Measurements from ENCODE around the gene ABCF2.
A peak's percentile ranks its signal among the peaks of the same experiment; 100 is the strongest.

The ABCF2 gene

GRCh38 chr7:151251689-151252560 lies 24.9 kb upstream of the ABCF2 start:
- Histone ChIP-seq H3K27me3 (ENCODE audit: low read depth, low read length) (no peaks in the 10 kb centered on the region), H3K4me1 (ENCODE audit: control insufficient read depth in 1 of 2, insufficient read depth in 2 of 2, low read length in 2 of 2) (peaks cover 0 to 46% of the 10 kb centered on the region in 2 donors), H3K9me3 (ENCODE audit: control insufficient read depth in 1 of 2, low read length in 2 of 2) (no peaks in the 10 kb centered on the region), H3K4me3 (ENCODE audit: low read depth in 1 of 2, low read length in 2 of 2) (peak overlapping the region; percentile 49 to 64), H3K36me3 (ENCODE audit: control insufficient read depth in 1 of 2, insufficient read depth in 2 of 2, low read length in 2 of 2) (no peaks in the 10 kb centered on the region), H3K27ac (ENCODE audit: low read length) (peak overlapping the region; percentile 82)

GRCh38 chr7:151251328-151251688 lies 24.3 kb upstream of the ABCF2 start:
- peaks cover 3 to 52% of the 10 kb centered on the region in 2 donors for H3K4me1 ChIP-seq (ENCODE audit: control insufficient read depth in 1 of 2, insufficient read depth in 2 of 2, low read length in 2 of 2)

GRCh38 chr7:151250181-151251132 lies 23.5 kb upstream of the ABCF2 start:
- Histone ChIP-seq H3K27ac (ENCODE audit: low read length) (peak overlapping the region; percentile 82), H3K4me3 (ENCODE audit: low read depth in 1 of 2, low read length in 2 of 2) (peak overlapping the region in 1 of 2 donors; percentile 64), H3K9me3 (ENCODE audit: control insufficient read depth in 1 of 2, low read length in 2 of 2) (no peaks in the 10 kb centered on the region), H3K36me3 (ENCODE audit: control insufficient read depth in 1 of 2, insufficient read depth in 2 of 2, low read length in 2 of 2) (no peaks in the 10 kb centered on the region), H3K4me1 (ENCODE audit: control insufficient read depth in 1 of 2, insufficient read depth in 2 of 2, low read length in 2 of 2) (peaks cover 3 to 60% of the 10 kb centered on the region in 2 donors), H3K27me3 (ENCODE audit: low read depth, low read length) (peaks cover 8% of the 10 kb centered on the region)

More at GRCh38 chr7:151251328-151251688, 24.3 kb upstream of the ABCF2 start:
- Histone ChIP-seq H3K9me3 (ENCODE audit: control insufficient read depth in 1 of 2, low read length in 2 of 2) (no peaks in the 10 kb centered on the region), H3K27ac (ENCODE audit: low read length) (peak overlapping the region; percentile 82), H3K27me3 (ENCODE audit: low read depth, low read length) (peaks cover under 1% of the 10 kb centered on the region), H3K36me3 (ENCODE audit: control insufficient read depth in 1 of 2, insufficient read depth in 2 of 2, low read length in 2 of 2) (no peaks in the 10 kb centered on the region), H3K4me3 (ENCODE audit: low read depth in 1 of 2, low read length in 2 of 2) (peak overlapping the region; percentile 37 to 64)

- H3K4me3 ChIP-seq (ENCODE audit: low read depth in 1 of 2, low read length in 2 of 2) = peak overlapping the region; percentile 33 to 56
- H3K27ac ChIP-seq (ENCODE audit: low read length) = peak overlapping the region; percentile 56
- H3K4me1 ChIP-seq (ENCODE audit: control insufficient read depth in 1 of 2, insufficient read depth in 2 of 2, low read length in 2 of 2) = peaks cover 3 to 68% of the 10 kb centered on the region in 2 donors
- H3K36me3 ChIP-seq (ENCODE audit: control insufficient read depth in 1 of 2, insufficient read depth in 2 of 2, low read length in 2 of 2) = no peaks in the 10 kb centered on the region
- no peaks in the 10 kb centered on the region for H3K9me3 ChIP-seq (ENCODE audit: control insufficient read depth in 1 of 2, low read length in 2 of 2)
- H3K27me3 ChIP-seq (ENCODE audit: low read depth, low read length) = peaks cover 14% of the 10 kb centered on the region
Measured at GRCh38 chr7:151249732-151250072, 22.7 kb upstream of the ABCF2 start.

- H3K27me3 ChIP-seq (ENCODE audit: low read depth, low read length) = peaks cover 20% of the 10 kb centered on the region
- H3K9me3 ChIP-seq (ENCODE audit: control insufficient read depth in 1 of 2, low read length in 2 of 2) = no peaks in the 10 kb centered on the region
- peaks cover 3 to 73% of the 10 kb centered on the region in 2 donors for H3K4me1 ChIP-seq (ENCODE audit: control insufficient read depth in 1 of 2, insufficient read depth in 2 of 2, low read length in 2 of 2)
- H3K4me3 ChIP-seq (ENCODE audit: low read depth in 1 of 2, low read length in 2 of 2) = peak overlapping the region; percentile 33 to 56
- H3K27ac ChIP-seq (ENCODE audit: low read length) = peak overlapping the region; percentile 60
- H3K36me3 ChIP-seq (ENCODE audit: control insufficient read depth in 1 of 2, insufficient read depth in 2 of 2, low read length in 2 of 2) = no peaks in the 10 kb centered on the region
Measured at GRCh38 chr7:151249034-151249731, 22.2 kb upstream of the ABCF2 start.

- Histone ChIP-seq H3K4me1 (ENCODE audit: control insufficient read depth in 1 of 2, insufficient read depth in 2 of 2, low read length in 2 of 2) (peaks cover 3 to 80% of the 10 kb centered on the region in 2 donors), H3K36me3 (ENCODE audit: control insufficient read depth in 1 of 2, insufficient read depth in 2 of 2, low read length in 2 of 2) (no peaks in the 10 kb centered on the region), H3K27ac (ENCODE audit: low read length) (peak within 1 kb of the TSS; percentile 63), H3K9me3 (ENCODE audit: control insufficient read depth in 1 of 2, low read length in 2 of 2) (no peaks in the 10 kb centered on the region), H3K27me3 (ENCODE audit: low read depth, low read length) (peaks cover 22% of the 10 kb centered on the region), H3K4me3 (ENCODE audit: low read depth in 1 of 2, low read length in 2 of 2) (peak within 1 kb of the TSS; percentile 63 to 67)
Measured at GRCh38 chr7:151248346-151249033, 21.5 kb upstream of the ABCF2 start, which contains the start of gene SMARCD3. SMARCD3 (minus strand) TSS chr7:151248694; CDS start chr7:151248562, 132 bp downstream.

GRCh38 chr7:151247611-151248345 lies 20.8 kb upstream of the ABCF2 start:
- Histone ChIP-seq H3K36me3 (ENCODE audit: control insufficient read depth in 1 of 2, insufficient read depth in 2 of 2, low read length in 2 of 2) (no peaks in the 10 kb centered on the region), H3K4me1 (ENCODE audit: control insufficient read depth in 1 of 2, insufficient read depth in 2 of 2, low read length in 2 of 2) (peaks cover 3 to 79% of the 10 kb centered on the region in 2 donors), H3K9me3 (ENCODE audit: control insufficient read depth in 1 of 2, low read length in 2 of 2) (no peaks in the 10 kb centered on the region), H3K27me3 (ENCODE audit: low read depth, low read length) (peaks cover 22% of the 10 kb centered on the region), H3K27ac (ENCODE audit: low read length) (peak overlapping the region; percentile 63), H3K4me3 (ENCODE audit: low read depth in 1 of 2, low read length in 2 of 2) (peak overlapping the region; percentile 63 to 67)

- peaks cover 22% of the 10 kb centered on the region for H3K27me3 ChIP-seq (ENCODE audit: low read depth, low read length)
- H3K9me3 ChIP-seq (ENCODE audit: control insufficient read depth in 1 of 2, low read length in 2 of 2) = no peaks in the 10 kb centered on the region
- H3K27ac ChIP-seq (ENCODE audit: low read length) = peak overlapping the region; percentile 63
- H3K4me3 ChIP-seq (ENCODE audit: low read depth in 1 of 2, low read length in 2 of 2) = peak overlapping the region; percentile 63 to 67
- H3K36me3 ChIP-seq (ENCODE audit: control insufficient read depth in 1 of 2, insufficient read depth in 2 of 2, low read length in 2 of 2) = peaks cover 1 to 2% of the 10 kb centered on the region in 2 donors
- H3K4me1 ChIP-seq (ENCODE audit: control insufficient read depth in 1 of 2, insufficient read depth in 2 of 2, low read length in 2 of 2) = peaks cover 3 to 76% of the 10 kb centered on the region in 2 donors
Measured at GRCh38 chr7:151246851-151247580, 20.0 kb upstream of the ABCF2 start.

- H3K4me3 ChIP-seq (ENCODE audit: low read depth in 1 of 2, low read length in 2 of 2) = peak overlapping the region; percentile 30 to 42
Measured at GRCh38 chr7:151246102-151246850, 19.3 kb upstream of the ABCF2 start.

More at GRCh38 chr7:151246102-151246850, 19.3 kb upstream of the ABCF2 start:
- Histone ChIP-seq H3K36me3 (ENCODE audit: control insufficient read depth in 1 of 2, insufficient read depth in 2 of 2, low read length in 2 of 2) (peaks cover 7 to 10% of the 10 kb centered on the region in 2 donors), H3K27me3 (ENCODE audit: low read depth, low read length) (peaks cover 22% of the 10 kb centered on the region), H3K9me3 (ENCODE audit: control insufficient read depth in 1 of 2, low read length in 2 of 2) (no peaks in the 10 kb centered on the region), H3K27ac (ENCODE audit: low read length) (no peak overlapping the region), H3K4me1 (ENCODE audit: control insufficient read depth in 1 of 2, insufficient read depth in 2 of 2, low read length in 2 of 2) (peaks cover 3 to 73% of the 10 kb centered on the region in 2 donors)

Measured in muscle layer of duodenum (tissue), 2 donors.